NCI-H2227 (cell line): ENCODE measurements around the gene AP1AR.
A peak's percentile ranks its signal among the peaks of the same experiment; 100 is the strongest.
"Not testable (repeated sequence)": the region's sequence is repeated elsewhere in the genome, so short reads cannot be mapped to it uniquely, and the experiment has no call there.

Experiments
- DNase-seq: peaks from one replicate; lab custom pipeline; 2025; ENCODE audit not compliant: unreplicated experiment; lab: John Stamatoyannopoulos, UW

The AP1AR gene

GRCh38 chr4:112279025-112279881 lies 47.7 kb downstream of the AP1AR start:
- DNase-seq: no peak

GRCh38 chr4:112279882-112280315 lies 48.3 kb downstream of the AP1AR start:
- no peak for DNase-seq

GRCh38 chr4:112280386-112281056 lies 48.9 kb downstream of the AP1AR start:
- DNase-seq: no peak

GRCh38 chr4:112281895-112282398 lies 50.4 kb downstream of the AP1AR start:
- not testable (repeated sequence) for DNase-seq

- no peak for DNase-seq
Observed at GRCh38 chr4:112282860-112283667, 51.5 kb downstream of the AP1AR start.

- peak; percentile 2 for DNase-seq
Observed at GRCh38 chr4:112284166-112284565, 52.6 kb downstream of the AP1AR start.

GRCh38 chr4:112284662-112285411 lies 53.2 kb downstream of the AP1AR start:
- DNase-seq: no peak

GRCh38 chr4:112287258-112287989 lies 55.8 kb downstream of the AP1AR start:
- no peak for DNase-seq

GRCh38 chr4:112288455-112288854 lies 56.9 kb downstream of the AP1AR start:
- no peak for DNase-seq

GRCh38 chr4:112289407-112290253 lies 58.0 kb downstream of the AP1AR start:
- no peak for DNase-seq

GRCh38 chr4:112290341-112290740 lies 58.8 kb downstream of the AP1AR start:
- no peak for DNase-seq

- peak; percentile 19 for DNase-seq
Observed at GRCh38 chr4:112296949-112297880, 65.6 kb downstream of the AP1AR start, which contains the start of gene ALPK1. TSS of gene ALPK1 (plus strand) at chr4:112297369.

GRCh38 chr4:112299721-112300120 lies 68.1 kb downstream of the AP1AR start:
- no peak for DNase-seq

GRCh38 chr4:112302320-112303274 lies 71.0 kb downstream of the AP1AR start:
- no peak for DNase-seq

- DNase-seq: not testable (repeated sequence)
Observed at GRCh38 chr4:112305477-112305876, 73.9 kb downstream of the AP1AR start.

- peak; percentile 38 for DNase-seq
Observed at GRCh38 chr4:112309263-112309791, 77.7 kb downstream of the AP1AR start.
